HEK293 (cell line): ENCODE data around the gene LYZL2.
"Not testable (repeated sequence)": the region's sequence is repeated elsewhere in the genome, so short reads cannot be mapped to it uniquely, and the experiment has no call there.

Experiments used
- CTCF ChIA-PET: fragments of 350-600 bp; formaldehyde crosslinking; extraction: SDS; loops from one replicate; lab custom pipeline; 2021; ENCODE audit warnings: antibody characterized with exemption; lab: Yijun Ruan, JAX
- POLR2A ChIA-PET: fragments of 300-600 bp; formaldehyde crosslinking; extraction: SDS; loops from one replicate; lab custom pipeline; 2020; ENCODE audit warnings: antibody characterized with exemption, inconsistent platforms; lab: Yijun Ruan, JAX
- H3K27ac ChIP-seq: fragments of 200-500 bp; sonication (Bioruptor generic); 2 replicates; pipeline ENCODE4 v1.5.1; 2014; ENCODE audit warnings: low read depth, low read length, control low read depth, inconsistent platforms; ENCODE audit errors: extremely low read depth
- H3K36me3 ChIP-seq, 2 experiments: fragments of 200-500 bp in 1 of 2; sonication (Bioruptor generic) in 1 of 2; 1 replicate in 1 of 2; 2 replicates in 1 of 2; pipeline ENCODE4 v1.5.1; 2014 to 2017; ENCODE audit warnings: inconsistent platforms in 2 of 2, low read length in 2 of 2; ENCODE audit not compliant: control insufficient read depth in 2 of 2, insufficient read depth in 1 of 2
- H3K4me1 ChIP-seq: fragments of 200-500 bp; sonication (Bioruptor generic); 2 replicates; pipeline ENCODE4 v1.5.1; 2014; ENCODE audit warnings: mild to moderate bottlenecking, low read length, inconsistent platforms; ENCODE audit not compliant: control insufficient read depth, insufficient read depth
- H3K4me3 ChIP-seq: 2 replicates; pipeline ENCODE4 v1.5.1; 2011; ENCODE audit warnings: low read depth, mild to moderate bottlenecking, control low read depth, low read length, moderate library complexity
- H3K9me3 ChIP-seq: fragments of 200-500 bp; sonication (Bioruptor generic); 2 replicates; pipeline ENCODE4 v1.5.1; 2014; ENCODE audit warnings: low read depth, low read length, inconsistent platforms; ENCODE audit not compliant: control insufficient read depth, insufficient read depth
- FEZF1 ChIP-seq: fragments of 450-650 bp; formaldehyde crosslinking; IDR thresholded peaks from 2 replicates; pipeline ENCODE4 v1.5.1; 2016; ENCODE audit warnings: missing biosample characterization, missing genetic modification characterization
- INSM2 ChIP-seq: fragments of 450-650 bp; formaldehyde crosslinking; IDR thresholded peaks from 2 replicates; pipeline ENCODE4 v1.5.1; 2016; ENCODE audit warnings: missing biosample characterization, missing genetic modification characterization
- KLF10 ChIP-seq: fragments of 450-650 bp; IDR thresholded peaks from 2 replicates; pipeline ENCODE4 v1.5.1; 2018; ENCODE audit warnings: missing biosample characterization, mild to moderate bottlenecking, missing genetic modification characterization
- KLF16 ChIP-seq: fragments of 450-650 bp; formaldehyde crosslinking; IDR thresholded peaks from 2 replicates; pipeline ENCODE4 v1.5.1; 2017; ENCODE audit warnings: missing biosample characterization, missing genetic modification characterization
- OSR2 ChIP-seq: fragments of 450-650 bp; formaldehyde crosslinking; IDR thresholded peaks from 2 replicates; pipeline ENCODE4 v1.5.1; 2016; ENCODE audit warnings: missing biosample characterization, missing genetic modification characterization
- OVOL3 ChIP-seq: fragments of 450-650 bp; formaldehyde crosslinking; IDR thresholded peaks from 2 replicates; pipeline ENCODE4 v1.5.1; 2016; ENCODE audit warnings: missing biosample characterization, missing genetic modification characterization
- PATZ1 ChIP-seq: fragments of 450-650 bp; formaldehyde crosslinking; IDR thresholded peaks from 2 replicates; pipeline ENCODE4 v1.5.1; 2016; ENCODE audit warnings: missing biosample characterization, missing genetic modification characterization
- ZBTB11 ChIP-seq: fragments of 450-650 bp; formaldehyde crosslinking; conservative IDR thresholded peaks from 2 replicates; pipeline ENCODE4 v1.5.1; 2016; ENCODE audit warnings: low read depth, missing biosample characterization, missing genetic modification characterization
- ZBTB17 ChIP-seq: fragments of 450-650 bp; formaldehyde crosslinking; IDR thresholded peaks from 2 replicates; pipeline ENCODE4 v1.5.1; 2016; ENCODE audit warnings: missing biosample characterization, missing genetic modification characterization
- ZBTB20 ChIP-seq: fragments of 450-650 bp; formaldehyde crosslinking; IDR thresholded peaks from 2 replicates; pipeline ENCODE4 v1.5.1; 2016; ENCODE audit warnings: missing biosample characterization, missing genetic modification characterization
- ZNF146 ChIP-seq: fragments of 450-650 bp; formaldehyde crosslinking; IDR thresholded peaks from 2 replicates; pipeline ENCODE4 v1.5.1; 2016; ENCODE audit warnings: missing biosample characterization, missing genetic modification characterization
- ZNF18 ChIP-seq: fragments of 450-650 bp; formaldehyde crosslinking; IDR thresholded peaks from 2 replicates; pipeline ENCODE4 v1.5.1; 2016; ENCODE audit warnings: missing biosample characterization, missing genetic modification characterization
- ZNF2 ChIP-seq: fragments of 450-650 bp; formaldehyde crosslinking; IDR thresholded peaks from 2 replicates; pipeline ENCODE4 v1.5.1; 2016; ENCODE audit warnings: missing biosample characterization, missing genetic modification characterization
- ZNF366 ChIP-seq: fragments of 450-650 bp; formaldehyde crosslinking; conservative IDR thresholded peaks from 2 replicates; pipeline ENCODE4 v1.5.1; 2016; ENCODE audit warnings: missing biosample characterization, missing genetic modification characterization
- ZNF391 ChIP-seq: fragments of 450-650 bp; formaldehyde crosslinking; IDR thresholded peaks from 2 replicates; pipeline ENCODE4 v1.5.1; 2016; ENCODE audit warnings: low read depth, missing biosample characterization, missing genetic modification characterization, borderline replicate concordance
- ZNF398 ChIP-seq: fragments of 450-650 bp; formaldehyde crosslinking; IDR thresholded peaks from 2 replicates; pipeline ENCODE4 v1.5.1; 2017; ENCODE audit warnings: missing biosample characterization, missing genetic modification characterization
- ZNF449 ChIP-seq: fragments of 450-650 bp; formaldehyde crosslinking; IDR thresholded peaks from 2 replicates; pipeline ENCODE4 v1.5.1; 2017; ENCODE audit warnings: missing biosample characterization, mild to moderate bottlenecking, missing genetic modification characterization, moderate library complexity
- ZNF600 ChIP-seq: fragments of 450-650 bp; formaldehyde crosslinking; IDR thresholded peaks from 2 replicates; pipeline ENCODE4 v1.5.1; 2016; ENCODE audit warnings: missing biosample characterization, missing genetic modification characterization
- ZNF639 ChIP-seq: fragments of 450-650 bp; formaldehyde crosslinking; IDR thresholded peaks from 2 replicates; pipeline ENCODE4 v1.5.1; 2016; ENCODE audit warnings: missing biosample characterization, missing genetic modification characterization
- ZNF664 ChIP-seq: fragments of 450-650 bp; formaldehyde crosslinking; IDR thresholded peaks from 2 replicates; pipeline ENCODE4 v1.5.1; 2016; ENCODE audit warnings: missing biosample characterization, missing genetic modification characterization
- ZNF843 ChIP-seq: fragments of 450-650 bp; formaldehyde crosslinking; IDR thresholded peaks from 2 replicates; pipeline ENCODE4 v1.5.1; 2016; ENCODE audit warnings: missing biosample characterization, missing genetic modification characterization

Gene LYZL2

GRCh38 chr10:30645340-30645827, 15.8 kb upstream of the LYZL2 start (continued):
- TF ChIP-seq ZNF600 (tag by site-specific recombination): peak; percentile 91

- H3K9me3 ChIP-seq, H3K36me3 ChIP-seq, H3K27ac ChIP-seq, POLR2A ChIA-PET, H3K4me3 ChIP-seq, H3K4me1 ChIP-seq: not testable (repeated sequence)
- CTCF ChIA-PET: interaction anchor here (0.8 kb wide), 1 partner anchor 43 kb away, joined by 3 read pairs; no protein-coding TSS in a partner anchor
- TF ChIP-seq ZNF2 (tag by site-specific recombination): peak; percentile 86
- TF ChIP-seq PATZ1 (tag by site-specific recombination): peak; percentile 28; the same call in 1 of the 2 replicates
- TF ChIP-seq ZNF664 (tag by site-specific recombination): peak; percentile 53; the same call in 1 of the 2 replicates
- TF ChIP-seq ZNF18: 0 out of 2 replicates have a peak, but pooled peaks have one; percentile 20
- TF ChIP-seq OSR2 (tag by site-specific recombination): peak; percentile 48; the same call in 1 of the 2 replicates
- peak; percentile 86 for TF ChIP-seq ZBTB11 (tag by site-specific recombination)
- 0 out of 2 replicates have a peak, but pooled peaks have one; percentile 29 for TF ChIP-seq KLF16 (tag by site-specific recombination)
- TF ChIP-seq ZNF391 (tag by site-specific recombination): 0 out of 2 replicates have a peak, but pooled peaks have one; percentile 20
- peak; percentile 50 for TF ChIP-seq OVOL3 (tag by site-specific recombination)
- peak; percentile 12; the same call in 1 of the 2 replicates for TF ChIP-seq ZNF449 (tag by site-specific recombination)
- TF ChIP-seq ZBTB20 (tag by site-specific recombination): peak; percentile 45; the same call in 1 of the 2 replicates
- TF ChIP-seq FEZF1: peak; percentile 53
- peak; percentile 72 for TF ChIP-seq ZNF398 (tag by site-specific recombination)
- TF ChIP-seq ZNF600 (tag by site-specific recombination): peak; percentile 56; the same call in 1 of the 2 replicates
- TF ChIP-seq ZNF843: peak; percentile 84
- TF ChIP-seq ZNF366 (tag by site-specific recombination): peak; percentile 72
- peak; percentile 32; the same call in 1 of the 2 replicates for TF ChIP-seq ZBTB17
- TF ChIP-seq ZNF146: peak; percentile 52; the same call in 1 of the 2 replicates
- TF ChIP-seq KLF10 (tag by site-specific recombination): 0 out of 2 replicates have a peak, but pooled peaks have one; percentile 51
- peak; percentile 83 for TF ChIP-seq INSM2
- peak; percentile 91 for TF ChIP-seq ZNF639 (tag by site-specific recombination)
These were observed 14.9 kb upstream of the LYZL2 start for GRCh38 chr10:30644408-30644861.
